ENCODE measurements around the gene TMEM101.

DNA sequence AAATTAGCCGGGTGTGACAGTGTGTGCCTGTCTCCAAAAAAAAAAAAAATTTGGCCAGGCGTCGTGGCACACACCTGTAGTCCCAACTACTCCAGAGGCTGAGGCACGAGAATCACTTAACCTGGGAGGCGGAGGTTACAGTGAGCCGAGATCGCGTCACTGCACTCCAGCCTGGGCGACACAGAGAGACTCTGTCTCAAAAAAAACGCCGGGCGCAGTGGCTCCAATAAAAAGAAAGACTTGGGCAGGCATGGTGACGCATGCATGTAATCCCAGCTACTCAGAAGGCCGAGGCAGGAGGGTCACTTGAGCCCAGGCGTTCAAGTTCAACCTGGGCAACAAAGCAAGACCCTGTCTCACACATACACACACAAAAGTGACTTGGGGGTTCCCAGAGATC, 48.1 kb upstream of the TMEM101 start:
- TF ChIP-seq, protein P1, sequence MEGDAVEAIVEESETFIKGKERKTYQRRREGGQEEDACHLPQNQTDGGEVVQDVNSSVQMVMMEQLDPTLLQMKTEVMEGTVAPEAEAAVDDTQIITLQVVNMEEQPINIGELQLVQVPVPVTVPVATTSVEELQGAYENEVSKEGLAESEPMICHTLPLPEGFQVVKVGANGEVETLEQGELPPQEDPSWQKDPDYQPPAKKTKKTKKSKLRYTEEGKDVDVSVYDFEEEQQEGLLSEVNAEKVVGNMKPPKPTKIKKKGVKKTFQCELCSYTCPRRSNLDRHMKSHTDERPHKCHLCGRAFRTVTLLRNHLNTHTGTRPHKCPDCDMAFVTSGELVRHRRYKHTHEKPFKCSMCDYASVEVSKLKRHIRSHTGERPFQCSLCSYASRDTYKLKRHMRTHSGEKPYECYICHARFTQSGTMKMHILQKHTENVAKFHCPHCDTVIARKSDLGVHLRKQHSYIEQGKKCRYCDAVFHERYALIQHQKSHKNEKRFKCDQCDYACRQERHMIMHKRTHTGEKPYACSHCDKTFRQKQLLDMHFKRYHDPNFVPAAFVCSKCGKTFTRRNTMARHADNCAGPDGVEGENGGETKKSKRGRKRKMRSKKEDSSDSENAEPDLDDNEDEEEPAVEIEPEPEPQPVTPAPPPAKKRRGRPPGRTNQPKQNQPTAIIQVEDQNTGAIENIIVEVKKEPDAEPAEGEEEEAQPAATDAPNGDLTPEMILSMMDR (IDR thresholded peaks at IDR 0.05; ENCODE audit: borderline replicate concordance, extremely low read depth, low read length, poor library complexity, severe bottlenecking) = no peak
- TF ChIP-seq EZH2 (IDR thresholded peaks at IDR 0.05; ENCODE audit: borderline replicate concordance, low read depth, low read length, severe bottlenecking) = no peak
